Measurements from ENCODE around the gene ARPC5. TPM values are rescaled to one million over a fixed set of nuclear protein-coding genes. Genes with fewer than 3 reads are reported as not detected.

Gene ARPC5
- total and polyA plus RNA-seq, 9 of the 15 experiments (the other 6 are each of a cell fraction or from before 2014, with no cell fraction given), result 71.8 to 150 (median 91.6) TPM

GRCh38 chr1:183653876-183654451 lies 18.4 kb upstream of the ARPC5 start:
- Histone ChIP-seq H3K79me2 (ENCODE audit: control insufficient read depth, insufficient read depth, low read length) (no peaks in the 10 kb centered on the region), H3K9ac (ENCODE audit: insufficient read depth in 1 of 2, low read depth in 2 of 2, low read length in 2 of 2) (no peak overlapping the region), H3K9me3 (replicated peaks; ENCODE audit: control insufficient read depth, insufficient read depth, low read depth, low read length) (no peaks in the 10 kb centered on the region), H3K4me1 (replicated peaks in 1 of 2; ENCODE audit: control insufficient read depth in 2 of 2, insufficient read depth in 2 of 2, low read length in 2 of 2) (no peaks in the 10 kb centered on the region), H4K20me1 (replicated peaks; ENCODE audit: control insufficient read depth, insufficient read depth, low read length) (no peaks in the 10 kb centered on the region), H3K4me3 (no peak overlapping the region), H3K27ac (ENCODE audit: extremely low read depth, low read depth, low read length) (no peak overlapping the region), H3K9me1 (ENCODE audit: control insufficient read depth, insufficient read depth, low read length) (no peaks in the 10 kb centered on the region), H3K36me3 (ENCODE audit: control insufficient read depth, insufficient read depth, low read length) (no peaks in the 10 kb centered on the region), H2AFZ (ENCODE audit: low read depth, low read length) (no peak overlapping the region), H3K4me2 (ENCODE audit: insufficient read depth, low read length) (no peak overlapping the region), H3K27me3 (ENCODE audit: control insufficient read depth in 2 of 2, insufficient read depth in 2 of 2, low read length in 2 of 2) (peaks cover 0 to 14% of the 10 kb centered on the region in 2 experiments; a peak in 1 of 5 replicates)
- DNase-seq (ENCODE audit: extremely low read depth in 1 of 4, low spot score in 3 of 4), result no peak
- intact Hi-C loops (cut with micrococcal nuclease) (no loop called here), in situ Hi-C loops (cut with MboI) (loop anchor here (10.0 kb wide), 1 partner anchor 251 kb away; no protein-coding TSS in a partner anchor)
- ChIA-PET POLR2A (no interaction called here), CTCF (ENCODE audit: low intra/inter-chr PET ratio) (interaction anchor here (0.6 to 2.4 kb wide), 2 partner anchors 262 to 804 kb away, joined by 3 to 18 read pairs; no protein-coding TSS in a partner anchor)
- FAIRE-seq, result no peak
- BruUV-seq (replicated peaks), result no TSS peak
- WGBS (ENCODE audit: insufficient coverage, low coverage, missing lambda C conversion rate), result 1% methylated on average over 4 of the region's 4 CpGs
- TF ChIP-seq MAX (CRISPR knock-in tag; IDR thresholded peaks at IDR 0.05) (no peak), TAF7 (tag; IDR thresholded peaks at IDR 0.05) (no peak), NFE2 (IDR thresholded peaks at IDR 0.05; ENCODE audit: low read depth) (no peak), ZBTB11 (CRISPR knock-in tag; IDR thresholded peaks at IDR 0.05) (no peak), NR3C1 (CRISPR knock-in tag; IDR thresholded peaks at IDR 0.05) (no peak), RAD21 (CRISPR knock-in tag; conservative IDR thresholded peaks at IDR 0.05 in 1 of 2, IDR thresholded peaks at IDR 0.05 in 1 of 2) (no peak), NFIX (CRISPR knock-in tag; IDR thresholded peaks at IDR 0.05; ENCODE audit: low read depth) (no peak), ZBTB1 (CRISPR knock-in tag; IDR thresholded peaks at IDR 0.05; ENCODE audit: borderline replicate concordance, low read depth) (no peak), ZFX (CRISPR knock-in tag; IDR thresholded peaks at IDR 0.05) (no peak)
- TF ChIP-seq, protein P1, sequence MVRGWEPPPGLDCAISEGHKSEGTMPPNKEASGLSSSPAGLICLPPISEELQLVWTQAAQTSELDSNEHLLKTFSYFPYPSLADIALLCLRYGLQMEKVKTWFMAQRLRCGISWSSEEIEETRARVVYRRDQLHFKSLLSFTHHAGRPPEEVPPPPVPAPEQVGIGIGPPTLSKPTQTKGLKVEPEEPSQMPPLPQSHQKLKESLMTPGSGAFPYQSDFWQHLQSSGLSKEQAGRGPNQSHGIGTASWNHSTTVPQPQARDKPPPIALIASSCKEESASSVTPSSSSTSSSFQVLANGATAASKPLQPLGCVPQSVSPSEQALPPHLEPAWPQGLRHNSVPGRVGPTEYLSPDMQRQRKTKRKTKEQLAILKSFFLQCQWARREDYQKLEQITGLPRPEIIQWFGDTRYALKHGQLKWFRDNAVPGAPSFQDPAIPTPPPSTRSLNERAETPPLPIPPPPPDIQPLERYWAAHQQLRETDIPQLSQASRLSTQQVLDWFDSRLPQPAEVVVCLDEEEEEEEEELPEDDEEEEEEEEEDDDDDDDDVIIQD (CRISPR knock-in tag; IDR thresholded peaks at IDR 0.05), result no peak
- TF ChIP-seq, protein P2, sequence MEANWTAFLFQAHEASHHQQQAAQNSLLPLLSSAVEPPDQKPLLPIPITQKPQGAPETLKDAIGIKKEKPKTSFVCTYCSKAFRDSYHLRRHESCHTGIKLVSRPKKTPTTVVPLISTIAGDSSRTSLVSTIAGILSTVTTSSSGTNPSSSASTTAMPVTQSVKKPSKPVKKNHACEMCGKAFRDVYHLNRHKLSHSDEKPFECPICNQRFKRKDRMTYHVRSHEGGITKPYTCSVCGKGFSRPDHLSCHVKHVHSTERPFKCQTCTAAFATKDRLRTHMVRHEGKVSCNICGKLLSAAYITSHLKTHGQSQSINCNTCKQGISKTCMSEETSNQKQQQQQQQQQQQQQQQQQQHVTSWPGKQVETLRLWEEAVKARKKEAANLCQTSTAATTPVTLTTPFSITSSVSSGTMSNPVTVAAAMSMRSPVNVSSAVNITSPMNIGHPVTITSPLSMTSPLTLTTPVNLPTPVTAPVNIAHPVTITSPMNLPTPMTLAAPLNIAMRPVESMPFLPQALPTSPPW (CRISPR knock-in tag; IDR thresholded peaks at IDR 0.05), result no peak
- no peak for ATAC-seq

All from K562 (cell line).